GM12878 (cell line): ENCODE measurements around the gene CHRM4.

Source experiments
- BCLAF1 ChIP-seq: fragments of 450-650 bp; IDR thresholded peaks from 2 replicates; pipeline ENCODE4 v1.6.1; 2017; ENCODE audit warnings: antibody characterized with exemption, mild to moderate bottlenecking, moderate library complexity
- CHD1 ChIP-seq: IDR thresholded peaks from 2 replicates; pipeline ENCODE4 v1.6.1; 2012; ENCODE audit warnings: low read depth, low read length, improper control_type of control experiment
- CTCF ChIP-seq, 3 experiments: IDR thresholded peaks in 2 of 3; conservative IDR thresholded peaks in 1 of 3; 2 replicates each; pipeline ENCODE4 v1.5.1; 2011; ENCODE audit warnings: low read depth in 3 of 3, low read length in 3 of 3, mild to moderate bottlenecking in 3 of 3, control low read depth in 2 of 3, moderate library complexity in 2 of 3, inconsistent platforms in 1 of 3, mixed read lengths in 1 of 3; ENCODE audit not compliant: control insufficient read depth in 2 of 3, insufficient read depth in 1 of 3; ENCODE audit errors: extremely low read depth in 1 of 3
- ETV6 ChIP-seq, 2 experiments: fragments of 450-650 bp in 1 of 2; IDR thresholded peaks in 1 of 2; conservative IDR thresholded peaks in 1 of 2; 2 replicates each; pipeline ENCODE4 v1.6.1; 2014; ENCODE audit warnings: antibody characterized with exemption in 1 of 2, borderline replicate concordance in 1 of 2, low read depth in 1 of 2, mild to moderate bottlenecking in 1 of 2, moderate library complexity in 1 of 2
- PBX3 ChIP-seq: IDR thresholded peaks from 2 replicates; pipeline ENCODE4 v1.6.1; 2011; ENCODE audit warnings: mild to moderate bottlenecking, low read depth, low read length, moderate library complexity; ENCODE audit not compliant: insufficient replicate concordance
- POLR2A ChIP-seq: IDR thresholded peaks from 2 replicates; pipeline ENCODE4 v1.6.1; 2011; ENCODE audit warnings: low read depth, mild to moderate bottlenecking, low read length
- SRF ChIP-seq, 2 experiments: IDR thresholded peaks; 2 replicates each; pipeline ENCODE4 v1.6.1; 2011; ENCODE audit warnings: low read depth in 2 of 2, low read length in 2 of 2, mild to moderate bottlenecking in 1 of 2, moderate library complexity in 1 of 2
- ZZZ3 ChIP-seq: IDR thresholded peaks from 2 replicates; pipeline ENCODE4 v1.6.1; 2011; ENCODE audit warnings: low read depth; ENCODE audit not compliant: control insufficient read depth, insufficient read length

- TF ChIP-seq ETV6 (conservative IDR thresholded peaks at IDR 0.05 in 1 of 2, IDR thresholded peaks at IDR 0.05 in 1 of 2; ENCODE audit: borderline replicate concordance in 1 of 2, low read depth in 1 of 2) (no peak), CTCF (IDR thresholded peaks at IDR 0.05 in 2 of 3, conservative IDR thresholded peaks at IDR 0.05 in 1 of 3; ENCODE audit: control insufficient read depth in 2 of 3, extremely low read depth in 1 of 3, insufficient read depth in 1 of 3, low read depth in 3 of 3, low read length in 3 of 3) (no peak), ZZZ3 (no peak), BCLAF1 (no peak), PBX3 (no peak), CHD1 (no peak), POLR2A (no peak), SRF (IDR thresholded peaks at IDR 0.05; ENCODE audit: low read depth in 2 of 2, low read length in 2 of 2) (no peak)
Measured at GRCh38 chr11:46385169-46386004, 6.2 kb downstream of the CHRM4 start.
